Inflammatory macrophage treated with lipopolysaccharide for 4 hours (primary cell): ENCODE measurements around the gene MAPK9.

Experiments used
- DNase-seq: peaks from one replicate; pipeline ENCODE4 v3.0.0-alpha.2; 2020

MAPK9 gene

DNA sequence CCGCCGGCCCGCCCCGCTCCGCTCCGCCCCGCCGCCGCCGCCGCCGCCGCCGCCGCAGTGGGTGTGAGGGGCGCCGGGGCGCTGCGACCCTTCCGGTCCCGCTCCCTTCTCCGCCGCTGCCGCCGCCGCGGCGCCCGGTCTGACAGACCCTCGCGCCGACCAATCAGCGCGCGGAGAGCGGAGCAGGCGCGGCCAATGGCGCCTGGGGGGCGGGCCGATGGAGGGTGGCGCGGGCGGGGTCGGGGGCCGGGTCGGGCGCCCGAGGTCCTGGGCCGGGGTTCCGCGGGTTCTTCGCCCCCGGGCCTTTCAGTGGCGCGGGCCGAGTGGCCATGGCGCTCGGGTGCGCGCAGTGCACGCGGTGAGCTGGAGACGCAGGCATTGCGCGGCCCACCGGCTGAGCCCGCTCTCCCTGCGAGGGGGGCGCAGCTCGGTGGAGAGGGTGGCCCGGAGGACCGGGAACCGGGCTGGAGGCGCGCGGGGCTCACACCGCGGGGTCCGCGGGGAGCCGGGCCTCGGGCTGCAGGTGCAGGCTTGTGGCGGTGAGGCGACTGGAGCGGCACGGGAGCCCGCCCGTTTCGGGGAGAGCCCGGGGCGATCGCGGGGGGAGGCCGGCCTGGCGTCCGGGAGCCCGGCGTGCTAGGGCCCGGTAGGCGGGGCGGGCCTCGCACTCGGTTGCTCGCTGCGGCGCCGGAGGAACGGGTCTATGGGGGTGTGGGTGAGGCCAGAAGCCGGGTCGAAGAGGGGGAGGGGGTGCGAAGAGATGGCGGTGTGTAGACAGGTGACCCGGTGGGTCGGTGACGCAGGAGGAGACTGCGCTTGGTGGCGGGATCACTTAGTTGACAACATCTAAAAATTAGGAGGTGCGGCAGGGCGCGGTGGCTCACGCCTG, at the start of gene MAPK9:
Gene MAPK9, minus strand, starts transcription at position 141 of the 889 bp plus-strand sequence. CDS start 11,522 bp downstream, outside the sequence.
- peak; percentile 84 for DNase-seq

DNA sequence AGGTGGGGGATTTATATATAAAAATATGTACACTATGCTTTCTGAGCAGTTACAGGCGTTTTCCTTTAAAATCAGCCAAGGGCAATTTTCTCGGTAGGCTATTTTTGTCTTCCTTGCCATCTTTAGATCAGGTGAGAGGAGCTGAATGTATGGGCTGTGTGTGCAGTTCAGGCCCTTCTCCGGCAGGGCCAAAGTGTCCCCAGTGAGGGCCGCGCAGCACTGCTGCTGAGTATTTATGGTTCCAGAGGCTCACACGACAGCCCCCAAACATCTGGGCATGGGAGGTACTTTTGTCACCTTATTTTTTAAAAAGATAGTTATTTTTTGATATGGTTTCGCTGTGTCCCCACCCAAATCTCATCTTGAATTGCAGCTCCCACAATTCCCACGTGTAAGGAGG, 49.7 kb upstream of the MAPK9 start:
- no peak for DNase-seq

DNA sequence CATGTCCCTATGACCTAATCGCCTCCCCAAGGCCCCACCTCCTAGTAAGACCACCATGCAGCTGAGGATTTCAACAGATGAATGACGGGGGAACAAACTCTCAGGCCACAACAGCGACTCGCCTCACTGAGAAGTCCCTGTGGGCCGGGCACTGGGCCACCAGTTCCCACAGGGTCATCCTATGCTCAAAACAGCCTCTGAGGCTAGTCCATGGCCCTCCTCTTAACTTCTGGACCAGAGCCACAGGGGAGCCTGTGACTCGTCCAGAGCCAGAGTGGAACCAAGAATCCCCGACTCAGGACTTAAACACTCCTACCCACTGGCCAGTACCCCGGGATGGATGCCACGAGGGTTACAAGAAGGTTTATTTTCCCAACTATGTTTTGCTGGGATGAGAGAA, 49.0 kb upstream of the MAPK9 start:
- DNase-seq: no peak

DNA sequence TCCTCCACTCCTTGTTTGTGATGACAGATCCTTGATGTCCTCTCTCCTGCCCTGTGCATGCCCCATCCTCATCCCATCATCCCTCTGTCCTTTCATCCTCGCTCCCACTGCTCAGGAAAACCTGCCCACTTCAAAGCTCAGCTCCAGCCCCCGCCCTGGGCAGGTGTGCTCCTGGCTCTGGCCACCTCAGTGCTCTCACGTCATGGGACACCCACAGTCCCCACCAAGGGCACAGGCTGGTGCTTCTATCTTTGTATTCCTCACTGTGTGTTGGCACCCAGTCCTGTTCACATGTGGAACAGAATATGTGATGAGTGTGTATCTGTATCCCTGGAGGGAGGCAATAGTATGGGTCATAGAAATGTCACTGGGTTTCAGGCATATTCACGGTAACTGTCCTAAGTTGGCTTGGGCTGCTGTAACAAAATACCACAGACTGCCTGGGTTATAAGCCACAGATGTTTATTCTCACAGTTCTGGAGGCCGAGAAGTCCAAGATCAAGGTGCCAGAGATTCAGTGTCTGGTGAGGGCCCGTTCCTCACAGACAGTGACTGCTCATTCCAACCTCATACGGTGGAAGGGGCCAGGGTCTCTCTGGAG, 47.8 kb upstream of the MAPK9 start:
- DNase-seq: no peak

DNA sequence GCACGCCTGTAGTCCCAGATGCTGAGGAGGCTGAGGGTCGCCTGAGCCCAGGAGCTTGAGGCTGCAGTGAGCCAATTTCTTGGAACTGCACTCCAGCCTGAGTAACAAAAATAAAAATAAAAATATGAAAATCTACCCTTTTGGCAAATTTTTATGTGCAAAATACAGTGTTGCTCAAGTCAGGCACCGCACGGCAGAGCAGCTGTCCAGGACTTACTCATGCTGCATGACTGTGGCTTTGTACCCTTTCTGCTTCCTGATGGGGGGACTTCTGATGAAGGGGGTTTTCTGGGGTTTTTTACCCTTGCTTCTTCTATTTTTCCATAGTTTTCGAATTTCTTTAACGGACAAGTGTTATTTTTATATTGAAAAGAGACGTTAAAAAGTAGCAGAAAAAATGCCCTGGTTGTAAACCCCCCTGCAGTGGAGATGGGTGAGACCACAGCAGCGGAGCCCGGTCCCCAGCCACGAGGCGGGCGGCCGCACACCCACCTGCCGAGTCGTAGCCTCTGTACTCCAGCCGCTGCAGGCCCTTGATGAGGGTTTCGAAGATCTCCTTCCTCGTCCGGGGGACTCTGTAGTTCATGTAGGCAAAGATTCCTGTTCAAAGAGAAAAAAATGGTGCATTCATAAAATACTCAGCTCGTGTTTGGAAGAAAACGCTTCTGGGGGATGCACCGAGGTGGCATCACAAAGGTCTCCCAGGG, 46.3 kb upstream of the MAPK9 start:
- no peak for DNase-seq

DNA sequence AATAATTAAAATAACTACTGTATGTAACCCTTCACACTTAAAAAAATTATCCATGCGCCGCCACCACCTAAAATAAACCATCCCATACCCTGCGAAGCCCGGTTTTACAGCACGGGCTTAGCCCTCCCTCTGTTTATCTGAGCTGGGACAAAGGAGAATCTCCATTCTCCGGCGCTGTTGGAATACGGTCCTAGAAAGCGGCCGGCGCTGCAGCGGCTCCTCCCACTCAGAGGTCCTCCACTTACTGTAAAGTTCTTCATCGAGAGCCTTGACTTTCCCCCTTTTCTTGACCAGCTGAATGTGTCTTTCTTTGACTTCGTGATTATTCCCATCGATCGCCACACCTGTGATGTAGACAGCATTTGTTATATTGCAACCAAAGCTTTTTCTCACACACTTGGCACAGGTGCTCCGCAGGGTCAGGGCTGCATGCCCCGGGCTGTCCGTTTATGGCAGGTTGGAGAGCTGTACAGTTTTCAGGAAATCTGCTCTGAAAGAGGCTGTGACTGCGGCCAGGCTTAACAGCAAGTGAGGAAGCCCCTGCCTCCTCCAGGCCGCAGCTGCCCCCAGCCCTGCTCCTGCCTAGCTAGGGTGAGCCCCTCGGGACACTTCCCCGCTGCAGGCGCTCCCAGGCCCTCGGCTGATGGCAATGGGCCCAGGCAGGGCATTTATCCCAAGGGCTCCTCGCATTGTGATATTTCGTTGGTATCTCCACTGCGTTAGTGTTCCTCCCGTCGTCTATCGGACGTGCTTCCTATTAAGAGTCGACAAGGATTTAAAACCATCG, 44.5 kb upstream of the MAPK9 start:
- no peak for DNase-seq

DNA sequence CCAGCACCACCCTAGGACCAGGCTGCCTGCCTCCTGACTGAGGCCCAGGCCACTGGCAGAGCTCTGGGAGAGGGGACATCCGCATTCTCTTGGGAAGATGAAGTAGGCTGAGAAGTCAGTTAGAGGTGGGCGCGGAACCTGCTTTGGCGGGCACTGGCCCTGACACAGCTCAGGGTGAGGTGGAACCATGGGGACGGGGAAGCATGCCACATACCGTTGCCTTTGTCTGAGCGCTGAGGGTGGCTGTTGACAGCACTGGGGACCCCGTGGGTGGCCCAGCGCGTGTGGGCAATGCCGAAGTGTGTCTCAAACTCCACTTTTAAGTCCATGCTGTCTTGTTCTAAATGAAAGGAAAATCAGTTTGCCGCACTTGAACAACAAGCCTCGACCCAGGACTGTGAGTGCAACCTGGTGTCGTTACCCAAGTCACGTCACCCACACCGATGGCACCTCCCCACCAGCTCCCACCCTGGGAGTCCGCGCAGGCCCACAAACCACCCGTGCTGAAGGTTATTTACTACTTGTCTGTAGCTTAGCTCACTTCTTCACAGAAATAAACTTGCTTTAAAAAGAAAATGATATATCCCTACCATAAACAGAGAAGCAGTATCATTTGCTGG, 43.8 kb upstream of the MAPK9 start:
- DNase-seq: no peak

DNA sequence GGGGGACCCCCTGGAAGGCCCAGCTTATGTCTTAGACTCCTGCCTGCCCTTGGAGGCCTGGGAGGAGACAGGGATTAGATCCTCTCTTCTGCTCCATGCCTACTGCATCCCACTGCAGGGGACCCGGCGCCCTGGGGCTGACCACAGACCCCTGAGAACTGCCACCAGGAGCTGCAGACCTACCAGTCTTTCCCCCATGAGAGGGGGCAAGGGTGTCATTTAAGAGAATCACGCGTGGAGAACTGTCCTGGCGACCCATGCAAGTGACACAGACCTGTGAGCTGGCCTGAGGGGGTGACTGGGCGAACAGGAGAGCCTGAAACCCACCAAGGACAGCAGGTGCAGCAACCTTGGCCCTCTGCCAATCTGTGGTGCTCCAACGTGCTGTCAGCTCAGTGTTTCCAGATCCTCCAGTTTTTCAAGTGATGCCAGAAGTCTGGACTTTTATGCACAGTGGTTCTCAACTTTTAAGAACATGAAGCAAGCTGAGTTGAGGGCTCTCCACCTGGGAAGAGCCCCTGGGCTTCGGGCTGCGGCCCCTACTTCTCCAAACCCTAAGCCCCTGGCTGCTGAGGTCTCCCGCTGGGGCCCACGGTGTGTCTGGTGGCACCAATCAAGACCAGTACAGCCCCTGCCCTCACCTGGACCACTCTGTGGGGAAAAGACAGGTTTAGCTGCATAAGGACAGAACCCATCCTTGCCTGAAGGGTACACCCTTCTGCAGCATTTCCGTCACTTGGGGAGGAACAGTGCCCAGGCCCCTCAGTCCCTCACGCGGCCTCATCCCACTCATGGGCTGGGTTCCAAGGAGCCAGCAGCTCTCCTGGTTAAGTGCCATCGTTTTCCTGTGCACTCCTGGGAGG, 43.1 kb upstream of the MAPK9 start:
- DNase-seq: no peak

DNA sequence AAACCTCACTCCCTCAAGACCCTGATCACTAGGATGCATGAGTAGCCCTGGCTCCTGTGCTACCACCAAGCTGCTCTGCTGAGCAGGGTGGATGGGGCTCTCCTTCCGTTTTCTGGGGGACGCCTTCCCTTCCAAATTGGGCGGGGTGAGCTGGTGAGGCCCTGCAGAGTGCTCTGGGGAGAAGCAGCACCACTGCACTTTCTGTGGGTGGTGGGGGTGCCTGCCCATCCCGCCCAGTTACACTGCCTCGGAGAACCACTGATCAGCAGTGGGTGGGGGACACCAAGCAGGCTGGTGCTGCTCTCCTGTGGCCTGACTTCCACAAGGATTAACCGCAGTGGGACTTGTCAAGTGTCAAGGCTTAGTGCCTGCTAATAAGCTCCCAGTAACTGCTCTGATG, 42.3 kb upstream of the MAPK9 start:
- DNase-seq: no peak

DNA sequence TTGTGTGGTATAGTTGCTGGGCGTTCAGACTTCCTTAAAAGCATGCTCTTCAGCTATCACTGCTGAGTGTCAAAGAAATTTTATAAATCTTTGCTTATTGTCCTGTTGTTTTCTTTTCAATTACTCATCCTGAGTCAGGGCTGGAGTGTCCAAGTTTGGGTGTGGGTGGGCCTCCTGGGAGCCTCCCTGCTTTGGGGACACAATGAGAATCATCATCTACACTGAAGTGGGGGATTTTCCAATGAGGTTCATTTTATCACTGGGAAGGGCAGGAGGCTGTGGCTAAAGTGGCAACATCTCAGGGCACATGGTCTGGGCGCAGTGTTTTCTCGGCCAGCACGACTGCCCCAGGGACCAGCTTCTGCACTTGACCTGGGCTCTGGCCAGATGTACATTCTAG, 41.8 kb upstream of the MAPK9 start:
- DNase-seq: peak; percentile 33

DNA sequence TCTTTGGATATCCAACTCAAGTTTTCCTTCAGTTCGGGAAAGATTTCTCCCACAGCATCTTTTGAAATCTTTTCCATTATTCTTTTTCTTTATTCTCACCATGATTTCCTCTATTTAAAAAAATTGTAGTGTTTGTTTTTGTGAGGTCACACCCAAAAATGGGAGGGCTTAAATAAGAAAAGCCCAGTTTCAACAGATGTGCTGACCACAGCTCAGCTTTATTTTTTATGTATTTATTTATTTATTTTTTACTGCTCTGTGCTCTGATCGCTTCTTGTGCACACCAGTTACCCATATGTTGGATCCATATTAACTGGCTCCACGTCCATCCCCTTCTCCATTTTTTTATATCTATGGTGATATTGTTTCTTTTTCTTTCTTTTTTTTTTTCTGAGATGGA, 41.0 kb upstream of the MAPK9 start:
- no peak for DNase-seq

DNA sequence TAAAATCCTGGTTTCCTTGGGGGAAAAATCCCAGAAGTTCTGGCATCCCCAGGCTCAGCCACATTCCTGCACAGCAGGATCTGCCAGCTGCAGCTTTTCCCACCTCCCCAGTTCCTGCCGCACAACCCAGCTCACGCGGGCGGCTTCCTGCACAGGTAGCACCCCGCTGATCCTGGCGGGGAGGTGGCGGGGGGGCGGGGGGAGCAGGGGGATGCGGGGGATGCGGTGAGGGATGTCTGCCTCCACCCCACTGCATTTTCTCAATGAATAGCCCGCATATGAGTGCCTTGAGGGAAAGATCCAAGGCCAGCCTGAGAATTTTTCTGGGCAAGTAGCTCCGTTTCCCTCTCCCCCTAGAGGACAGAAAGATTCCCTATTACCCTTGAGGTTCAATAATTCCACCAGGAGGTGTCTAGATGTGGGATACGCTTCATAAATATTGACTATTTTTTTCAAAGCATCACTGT, 40.2 kb upstream of the MAPK9 start:
- DNase-seq: no peak

DNA sequence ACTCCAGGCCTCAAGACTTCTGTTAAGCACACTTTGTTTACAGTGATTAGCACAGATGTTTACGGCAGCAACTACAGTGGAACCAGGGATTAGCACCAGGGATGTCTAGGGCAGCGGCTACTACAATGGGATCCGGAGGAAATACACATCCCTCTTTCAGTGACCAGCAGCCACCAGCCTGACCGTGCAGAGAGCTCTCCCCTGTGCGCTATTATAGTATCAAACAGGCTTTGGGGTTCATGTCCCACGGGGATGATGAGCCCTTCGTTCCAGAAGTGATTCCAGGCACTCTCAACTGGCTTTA, 39.7 kb upstream of the MAPK9 start:
- no peak for DNase-seq

DNA sequence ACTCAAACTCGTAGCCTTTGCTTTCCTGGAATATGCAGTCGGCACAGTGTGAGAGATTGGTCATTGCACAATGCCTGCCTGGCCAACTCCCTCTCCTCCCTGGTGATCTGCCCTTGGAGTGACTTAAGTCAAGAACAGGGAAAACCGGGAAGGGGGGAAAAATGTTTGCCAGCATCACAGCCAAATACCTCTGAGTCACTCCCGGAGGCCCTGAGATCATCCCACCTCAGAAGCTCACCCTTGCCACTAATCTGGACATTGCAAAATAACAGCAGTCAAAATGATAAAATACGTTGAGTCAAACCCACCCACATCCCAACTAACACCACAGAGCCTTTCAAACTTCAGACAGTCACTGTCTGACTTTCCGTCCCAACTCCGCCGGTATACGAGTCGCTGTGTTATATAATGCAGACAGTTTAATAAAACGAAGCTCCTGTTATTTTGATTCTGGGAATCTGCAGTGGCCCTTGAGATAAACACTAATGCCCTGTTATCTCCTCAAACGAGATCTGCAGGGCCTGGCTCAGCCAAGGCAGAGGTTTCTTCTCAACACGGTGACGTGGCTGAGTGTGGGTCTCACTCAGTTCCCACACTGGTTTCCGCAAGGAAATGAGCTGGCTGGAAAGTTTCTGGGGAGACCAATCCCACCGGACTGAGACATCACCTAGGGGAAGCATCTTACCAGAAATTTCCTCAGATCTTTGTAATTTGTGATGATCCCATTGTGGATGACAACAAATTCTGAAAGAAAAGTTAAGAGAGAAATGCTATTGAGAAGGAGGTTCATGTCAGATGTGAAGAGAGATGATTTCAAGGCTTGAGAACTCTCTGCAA, 39.1 kb upstream of the MAPK9 start:
- peak; percentile 12 for DNase-seq

DNA sequence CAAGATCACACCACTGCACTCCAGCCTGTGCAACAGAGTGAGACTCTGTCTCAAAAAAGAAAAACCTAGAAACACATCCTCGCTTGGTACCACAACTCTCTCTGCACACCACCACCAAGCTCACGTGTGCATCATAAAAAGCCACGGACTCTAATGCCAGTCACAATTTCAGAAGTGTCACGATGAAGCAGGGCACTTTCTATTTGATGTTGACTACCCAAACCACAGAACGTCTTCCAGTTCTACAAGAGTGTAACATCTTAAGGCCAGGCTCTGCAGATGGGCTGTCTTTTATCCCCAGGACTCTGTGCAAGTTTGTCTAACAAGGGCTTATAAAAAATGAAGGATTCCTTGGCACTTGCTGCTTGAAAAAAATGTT, 38.4 kb upstream of the MAPK9 start:
- DNase-seq: no peak

DNA sequence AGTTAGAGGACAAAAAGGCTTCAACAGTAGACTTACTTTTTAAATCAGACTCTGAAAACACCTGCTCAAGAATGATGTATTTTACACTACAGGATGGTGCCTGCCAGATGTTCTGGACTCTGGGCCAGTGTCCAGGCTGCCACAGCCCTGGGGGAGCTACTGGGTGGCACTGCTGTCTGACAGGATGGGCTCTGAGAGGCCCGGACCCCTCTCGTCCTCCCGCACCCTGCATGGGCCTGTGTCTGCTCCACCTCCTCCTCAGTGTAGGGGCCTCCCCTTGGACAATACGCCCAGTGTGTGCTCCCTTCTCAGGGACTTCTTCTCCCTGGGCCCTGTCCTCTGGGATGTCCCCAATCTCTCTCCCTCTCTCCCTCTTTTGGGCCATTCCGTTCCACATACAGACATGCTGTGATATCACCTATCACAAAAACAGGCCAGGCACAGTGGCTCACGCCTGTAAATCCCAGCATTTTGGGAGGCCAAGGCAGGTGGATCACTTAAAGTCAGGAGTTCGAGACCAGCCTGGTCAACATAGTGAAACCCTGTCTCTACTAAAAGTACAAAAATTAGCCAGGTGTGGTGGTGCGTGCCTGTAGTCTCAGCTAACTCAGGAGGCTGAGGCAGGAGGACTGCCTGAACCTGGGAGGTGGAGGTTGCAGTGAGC, 37.9 kb upstream of the MAPK9 start:
- DNase-seq: no peak

DNA sequence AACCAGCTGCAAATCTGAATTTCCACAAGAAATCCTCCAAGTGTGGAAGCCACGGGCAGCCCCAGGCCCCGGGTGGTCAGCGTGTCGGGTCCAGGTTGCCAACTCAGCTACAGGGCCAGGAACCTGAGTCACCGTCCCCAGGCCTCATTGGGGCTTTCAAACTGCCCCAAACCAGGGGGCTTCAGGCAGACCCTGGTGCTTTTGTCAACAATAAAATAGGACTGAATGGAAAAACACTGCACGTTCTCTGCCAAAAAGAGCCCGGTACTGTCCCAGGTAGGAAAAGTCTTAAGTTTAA, 37.2 kb upstream of the MAPK9 start:
- DNase-seq: no peak

DNA sequence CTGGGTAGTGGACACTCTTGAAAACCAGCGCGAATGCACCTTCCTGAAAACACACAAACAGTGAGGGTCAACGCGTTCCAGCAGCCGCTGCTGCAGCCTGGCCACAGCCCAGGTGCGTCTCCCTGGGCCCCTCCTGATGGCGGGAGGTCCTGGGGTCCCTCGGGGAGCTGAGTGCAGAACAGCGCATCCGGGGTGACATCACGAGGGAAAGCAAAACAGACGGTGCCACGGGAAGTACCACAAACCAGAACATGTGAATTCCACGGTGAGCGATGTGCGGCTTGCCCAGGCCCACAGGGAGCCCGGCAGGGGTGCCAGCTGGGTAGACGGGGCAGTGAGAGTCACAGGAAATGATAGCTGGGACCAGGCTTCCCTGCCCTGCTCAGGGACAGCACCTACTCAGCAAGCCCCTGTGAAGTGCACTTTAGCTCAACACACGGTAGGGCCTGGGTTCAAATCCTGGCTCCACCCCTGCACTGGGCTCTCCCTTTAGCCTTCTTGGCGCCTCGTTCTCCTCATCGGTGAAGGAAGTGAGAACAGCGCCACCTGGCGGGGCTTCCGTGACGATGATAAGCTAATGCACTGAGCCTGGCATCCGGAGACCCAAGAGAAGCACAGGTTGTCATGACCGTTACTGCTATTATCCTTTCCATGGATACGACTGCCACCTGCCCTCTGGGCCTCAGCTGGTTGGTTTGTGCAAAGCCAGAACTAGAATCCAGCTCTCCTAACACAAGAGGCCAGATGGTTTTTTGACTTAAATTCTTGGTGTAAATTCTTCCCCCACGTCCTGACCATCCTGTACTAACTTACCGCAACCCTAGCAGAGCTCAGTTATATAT, 36.6 kb upstream of the MAPK9 start:
- DNase-seq: peak; percentile 84

DNA sequence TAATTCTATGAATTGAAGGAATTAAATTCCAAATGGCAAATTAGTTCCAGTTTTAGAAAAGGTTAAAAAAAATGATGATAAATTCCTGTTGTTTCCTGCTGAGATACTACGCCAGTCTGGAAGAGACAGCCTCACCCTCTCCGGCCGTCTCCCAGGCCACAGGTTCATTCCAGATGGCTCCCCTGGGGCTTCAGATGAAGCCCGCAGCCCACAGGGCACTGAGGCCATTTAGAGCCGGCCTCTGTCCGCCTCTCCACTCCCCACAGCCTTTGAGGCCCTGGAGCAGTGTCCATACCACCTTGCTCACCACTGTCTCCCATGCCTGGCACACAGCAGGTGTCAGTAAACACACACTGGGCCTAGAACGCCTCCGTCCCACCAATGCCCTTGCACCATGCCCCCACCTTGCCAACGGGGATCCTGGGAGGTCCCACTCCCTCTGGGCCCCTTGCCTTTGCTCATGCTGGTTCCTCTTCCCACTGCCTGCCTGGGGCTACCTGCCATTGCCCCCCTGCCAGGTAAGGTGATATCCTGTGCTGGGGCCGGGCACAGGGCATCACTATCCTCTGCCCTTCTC, 35.2 kb upstream of the MAPK9 start:
- no peak for DNase-seq
